HepG2 (cell line): ENCODE measurements around the gene RNF208. TPM values are rescaled to one million over a fixed set of nuclear protein-coding genes. Genes with fewer than 3 reads are reported as not detected.

Source experiments
- ATAC-seq: fragments of 200-7000 bp; cut with Tn5 transposase; 3 replicates; pipeline ENCODE4 v1.9.1; 2020; ENCODE audit warnings: mild to moderate bottlenecking, moderate library complexity
- Bru-seq: library from RNA; stranded (reverse); fragments of 400-500 nt; gene quantifications from one replicate; lab custom pipeline; 2021; lab: Mats Ljungman, UMichigan
- BruChase-seq, 2 experiments: library from RNA; stranded (reverse); fragments of 400-500 nt; gene quantifications; one replicate each; lab custom pipeline; 2021; lab: Mats Ljungman, UMichigan
- BruUV-seq: library from RNA; stranded (reverse); fragments of 400-500 nt; replicated peaks from 2 replicates; lab custom pipeline; 2021; lab: Mats Ljungman, UMichigan
- CTCF ChIA-PET: fragments of 300-600 bp; formaldehyde crosslinking; extraction: SDS; loops from one replicate; lab custom pipeline; 2021; ENCODE audit warnings: low total read pairs, inconsistent platforms, low intra/inter-chr PET ratio; lab: Yijun Ruan, JAX
- POLR2A ChIA-PET: fragments of 350-600 bp; sonication (Branson Sonifier 250); formaldehyde crosslinking; loops from one replicate; lab custom pipeline; 2020; ENCODE audit warnings: antibody characterized with exemption, inconsistent platforms; lab: Yijun Ruan, JAX
- DNase-seq: peaks from one replicate; pipeline ENCODE4 v3.0.0-alpha.2; 2015; ENCODE audit warnings: low spot score
- FAIRE-seq: peaks from 3 replicates; lab custom pipeline; 2011; peaks lifted over from hg19 to GRCh38; lab: Jason Lieb, UNC
- H2AFZ ChIP-seq: one replicate; pipeline ENCODE4 v1.6.1; 2011; ENCODE audit warnings: low read length, inconsistent platforms
- H3K27ac ChIP-seq: fragments of 300-600 bp; 3 replicates; pipeline ENCODE4 v1.8.0; 2011; ENCODE audit warnings: mixed run types, mild to moderate bottlenecking, mixed read lengths, low read length, inconsistent platforms; ENCODE audit not compliant: insufficient read depth; ENCODE audit errors: extremely low read length
- H3K27me3 ChIP-seq, 2 experiments: fragments of 200-600 bp in 1 of 2; 2 replicates in 1 of 2; 3 replicates in 1 of 2; pipeline versions ENCODE4 v1.6.0 to v1.8.0; 2011; ENCODE audit warnings: low read length in 2 of 2, mild to moderate bottlenecking in 2 of 2, moderate library complexity in 2 of 2, inconsistent platforms in 1 of 2; ENCODE audit not compliant: insufficient read depth in 2 of 2, control insufficient read depth in 1 of 2
- H3K36me3 ChIP-seq, 2 experiments: fragments of 200-600 bp in 1 of 2; replicated peaks in 1 of 2; 2 replicates in 1 of 2; 3 replicates in 1 of 2; pipeline versions ENCODE4 v1.5.1 to v1.8.0; 2011; ENCODE audit warnings: low read length in 2 of 2, inconsistent platforms in 1 of 2; ENCODE audit not compliant: insufficient read depth in 2 of 2, control insufficient read depth in 1 of 2
- H3K4me1 ChIP-seq: 2 replicates; pipeline ENCODE4 v1.5.1; 2012; ENCODE audit warnings: low read length, inconsistent platforms; ENCODE audit not compliant: insufficient read depth
- H3K4me2 ChIP-seq: 2 replicates; pipeline ENCODE4 v1.6.0; 2011; ENCODE audit warnings: low read depth, low read length, inconsistent platforms
- H3K4me3 ChIP-seq, 3 experiments: fragments of 200-600 bp in 1 of 3; sonication (generic), shearing (Covaris generic) in 1 of 3; replicated peaks in 1 of 3; 2 replicates each; pipeline ENCODE4 v1.5.1; 2011 to 2016; ENCODE audit warnings: low read length in 3 of 3, inconsistent platforms in 2 of 3, low read depth in 2 of 3, mild to moderate bottlenecking in 2 of 3, control low read depth in 1 of 3, mixed read lengths in 1 of 3; ENCODE audit not compliant: insufficient read depth in 1 of 3
- H3K79me2 ChIP-seq: one replicate; pipeline ENCODE4 v1.6.1; 2011; ENCODE audit warnings: low read length, inconsistent platforms; ENCODE audit not compliant: insufficient read depth
- H3K9ac ChIP-seq: 2 replicates; pipeline ENCODE4 v1.6.0; 2011; ENCODE audit warnings: mild to moderate bottlenecking, low read depth, low read length, inconsistent platforms; ENCODE audit not compliant: insufficient read depth
- H3K9me3 ChIP-seq: 2 replicates; pipeline ENCODE4 v1.5.1; 2012; ENCODE audit warnings: mild to moderate bottlenecking, low read length
- H4K20me1 ChIP-seq: 2 replicates; pipeline ENCODE4 v1.6.0; 2011; ENCODE audit warnings: inconsistent platforms, mild to moderate bottlenecking, low read length, moderate library complexity; ENCODE audit not compliant: insufficient read depth
- HIC2 ChIP-seq: sonication (generic); formaldehyde crosslinking; IDR thresholded peaks from 2 replicates; pipeline ENCODE4 v1.9.0; 2022; ENCODE audit warnings: low read depth, missing genetic modification reagents
- MEIS2 ChIP-seq: sonication (generic); formaldehyde crosslinking; IDR thresholded peaks from 2 replicates; pipeline ENCODE4 v1.9.0; 2021; ENCODE audit warnings: mild to moderate bottlenecking, missing genetic modification reagents
- ONECUT2 ChIP-seq: sonication (generic); formaldehyde crosslinking; IDR thresholded peaks from 2 replicates; pipeline ENCODE4 v1.4.0; 2020; ENCODE audit warnings: missing genetic modification reagents
- XRCC5 ChIP-seq: fragments of 200-400 bp; formaldehyde crosslinking; optimal IDR thresholded peaks from 2 replicates; pipeline ENCODE3; 2017; ENCODE audit warnings: mild to moderate bottlenecking, low read length
- ZNF761 ChIP-seq: sonication (generic); formaldehyde crosslinking; conservative IDR thresholded peaks from 2 replicates; pipeline ENCODE4 v1.4.0; 2020; ENCODE audit warnings: mild to moderate bottlenecking, missing genetic modification reagents
- WGBS: methylation state at CpG from one replicate; pipeline ENCODE4 v1.1.6; 2017; ENCODE audit warnings: low lambda C conversion rate; 5-methylcytosine and 5-hydroxymethylcytosine counted together
- in situ Hi-C: cut with HindIII; loops from 2 replicates; pipeline ENCODE4 v1.10.0; 2017; ENCODE audit warnings: low pct_unique_long_range_greater_than_20kb; ENCODE audit not compliant: extremely low pct_ligation_motif_present
- intact Hi-C: fragments of 100-400 bp; cut with micrococcal nuclease; formaldehyde crosslinking; loops from one replicate; pipeline ENCODE4 v1.10.0; 2022; ENCODE audit not compliant: unreplicated experiment
- long read RNA-seq, 2 experiments: library from RNA in 1 of 2; library from polyadenylated mRNA in 1 of 2; stranded (forward) in 1 of 2; unstranded in 1 of 2; transcript quantifications; one replicate each; pipeline ENCODE4 v2.0.0, GENCODE V29; 2019 to 2022
- polyA minus RNA-seq, 3 experiments: library from RNA; depleted of rRNA, polyadenylated mRNA; stranded (reverse); fragments of >200 nt; gene quantifications; 2 replicates each; pipeline ENCODE4 v1.2.3, GENCODE V29; 2011; ENCODE audit warnings: low replicate concordance in 1 of 3
- polyA plus RNA-seq, 8 experiments: library from polyadenylated mRNA; depleted of rRNA in 3 of 8; stranded (reverse) in 7 of 8; unstranded in 1 of 8; fragments of >200 nt; fragmentation: Illumina TruSeq in 4 of 8; extraction: Trizol in 4 of 8; gene quantifications; 2 replicates each; pipeline versions ENCODE4 v1.2.1 to v1.2.3, GENCODE V29; 2011 to 2016; ENCODE audit warnings: low read depth in 4 of 8, missing spikeins in 1 of 8, mixed read lengths in 1 of 8; ENCODE audit not compliant: insufficient read depth in 1 of 8
- total RNA-seq, 5 experiments: library from RNA; depleted of rRNA; stranded (reverse); fragments of >200 nt; fragmentation: Illumina TruSeq; extraction: Trizol; gene quantifications; 2 replicates each; pipeline ENCODE4 v1.2.3, GENCODE V29; 2016; ENCODE audit warnings: low read depth in 1 of 5
- TF ChIP-seq, protein P1 (sequence below): sonication (generic); formaldehyde crosslinking; IDR thresholded peaks from 2 replicates; pipeline ENCODE4 v1.8.1; 2023; ENCODE audit warnings: mild to moderate bottlenecking, missing genetic modification reagents
- TF ChIP-seq, protein P2 (sequence below): sonication (generic); formaldehyde crosslinking; IDR thresholded peaks from 2 replicates; pipeline ENCODE4 v1.4.0; 2020; ENCODE audit warnings: missing genetic modification reagents
- TF ChIP-seq, protein P3 (sequence below): IDR thresholded peaks from 2 replicates; pipeline ENCODE4 v1.6.1; 2016; ENCODE audit warnings: low read depth, control low read depth

The RNF208 gene, protein sequence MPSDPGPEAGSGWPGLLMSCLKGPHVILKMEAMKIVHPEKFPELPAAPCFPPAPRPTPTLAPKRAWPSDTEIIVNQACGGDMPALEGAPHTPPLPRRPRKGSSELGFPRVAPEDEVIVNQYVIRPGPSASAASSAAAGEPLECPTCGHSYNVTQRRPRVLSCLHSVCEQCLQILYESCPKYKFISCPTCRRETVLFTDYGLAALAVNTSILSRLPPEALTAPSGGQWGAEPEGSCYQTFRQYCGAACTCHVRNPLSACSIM
- 1.8 and 2.1 TPM in 2 replicates for total RNA-seq (2016; rRNA removed; fragmentation: Illumina TruSeq; extraction: Trizol)
- total RNA-seq (2016; cell fraction: cytosol; rRNA removed; fragmentation: Illumina TruSeq; extraction: Trizol; ENCODE audit: low read depth), result 1.2 and 1.4 TPM in 2 replicates
- 1.2 and 2.1 TPM in 2 replicates for total RNA-seq (2016; cell fraction: insoluble cytoplasmic fraction; rRNA removed; fragmentation: Illumina TruSeq; extraction: Trizol)
- total RNA-seq (2016; cell fraction: membrane; rRNA removed; fragmentation: Illumina TruSeq; extraction: Trizol), result 3.7 and 4.2 TPM in 2 replicates
- total RNA-seq (2016; cell fraction: nucleus; rRNA removed; fragmentation: Illumina TruSeq; extraction: Trizol), result 0.99 and 1.3 TPM in 2 replicates
- 1.6 and 2.0 TPM in 2 replicates for polyA plus RNA-seq (2011; rRNA removed)
- polyA plus RNA-seq (2011; cell fraction: cytosol; rRNA removed), result 0.99 and 1.4 TPM in 2 replicates
- polyA plus RNA-seq (2011; cell fraction: nucleus; rRNA removed), result 14.1 and 17.8 TPM in 2 replicates
- polyA plus RNA-seq (2012), result 9.0 and 16.1 TPM in 2 replicates
- 28.1 and 30.5 TPM in 2 replicates for polyA plus RNA-seq (2016; cell fraction: cytosol; fragmentation: Illumina TruSeq; extraction: Trizol; ENCODE audit: low read depth)
- polyA plus RNA-seq (2016; cell fraction: insoluble cytoplasmic fraction; fragmentation: Illumina TruSeq; extraction: Trizol; ENCODE audit: low read depth), result 15.2 and 22.0 TPM in 2 replicates
- 36.0 and 38.6 TPM in 2 replicates for polyA plus RNA-seq (2016; cell fraction: membrane; fragmentation: Illumina TruSeq; extraction: Trizol; ENCODE audit: low read depth)
- 23.4 and 23.9 TPM in 2 replicates for polyA plus RNA-seq (2016; cell fraction: nucleus; fragmentation: Illumina TruSeq; extraction: Trizol; ENCODE audit: insufficient read depth, low read depth)
- polyA minus RNA-seq (2011; rRNA and poly(A)+ RNA removed; ENCODE audit: low replicate concordance), result 4.1 TPM in 1 of 2 replicates, not detected in the other
- 3.5 and 4.5 TPM in 2 replicates for polyA minus RNA-seq (2011; cell fraction: cytosol; rRNA and poly(A)+ RNA removed)
- polyA minus RNA-seq (2011; cell fraction: nucleus; rRNA and poly(A)+ RNA removed), result 0.62 and 0.77 TPM in 2 replicates
- Bru-seq, nascent RNA, result percentile 53 among the genes with signal in this experiment
- BruChase-seq, experiment 1, labeled RNA remaining after a 6-hour chase, result percentile 79 among the genes with signal in this experiment
- BruChase-seq, experiment 2, labeled RNA remaining after a 2-hour chase, result percentile 65 among the genes with signal in this experiment
- long read RNA-seq, experiment 1, partial matches to known transcripts, result 0 of 1 reads
- long read RNA-seq, experiment 1, other reads (novel, unspliced or antisense), result 0 of 1 reads
- long read RNA-seq, experiment 2, transcript RNF208-201 (1 exons, 1,077 nt), result major isoform, 33 of 110 reads
- long read RNA-seq, experiment 2, partial matches to known transcripts, result 0 of 110 reads
- long read RNA-seq, experiment 2, other reads (novel, unspliced or antisense), result 77 of 110 reads

DNA sequence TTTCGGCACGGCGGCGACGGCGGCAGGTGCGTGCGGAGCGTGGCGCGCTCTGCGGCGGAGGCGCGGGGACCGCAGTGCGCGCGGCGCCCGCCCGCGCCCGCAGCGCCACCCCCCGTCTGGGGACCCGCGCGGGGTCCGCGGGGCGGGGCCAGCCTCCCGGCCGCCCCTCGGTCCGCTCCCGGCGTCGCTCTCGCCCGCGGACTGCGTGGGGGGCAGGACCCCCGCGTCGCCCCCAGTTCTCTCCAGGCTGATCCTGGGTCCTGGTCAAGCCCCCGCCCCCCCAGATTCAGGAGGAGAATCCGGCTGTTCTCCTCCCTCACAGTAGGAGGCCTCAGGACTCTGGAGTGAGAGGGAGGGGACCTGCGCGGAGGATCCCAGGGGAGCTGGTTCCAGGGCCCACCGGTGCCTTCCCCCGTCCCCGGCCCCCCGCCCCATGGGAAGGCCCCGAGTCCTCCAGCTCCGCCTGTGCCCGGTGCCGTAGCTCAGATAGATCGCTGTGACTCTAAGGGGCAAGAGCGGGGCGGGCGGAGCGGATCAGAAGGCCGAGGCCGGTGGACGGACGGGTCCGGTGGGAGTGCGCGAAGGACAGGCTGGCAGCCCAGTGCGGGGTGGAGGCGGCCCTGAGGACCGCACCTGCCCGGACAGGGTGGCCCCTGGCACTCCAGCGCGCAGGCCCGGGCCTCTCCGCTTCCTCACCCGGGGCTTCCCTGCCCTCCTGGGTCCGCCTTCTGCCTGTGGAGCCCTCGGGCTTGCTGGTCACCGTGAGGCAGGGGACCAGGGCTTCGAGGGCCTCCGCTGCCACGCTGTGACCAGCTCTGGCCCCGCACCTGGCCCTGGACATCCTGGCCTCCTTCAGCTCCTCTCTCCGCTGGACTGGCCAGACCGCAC is at the start of gene RNF208:
Gene RNF208 (minus strand): TSS at position 51 of the 888 bp plus-strand sequence. CDS start 1,028 bp downstream, outside the sequence.
- Histone ChIP-seq H3K4me2 (peak within 1 kb of the TSS; percentile 100), H3K4me3 (peak within 1 kb of the TSS; percentile 64 to 92 (median 84)), H2AFZ (no peak within 1 kb of the TSS), H3K4me1 (peaks cover 65% of the 10 kb centered on the region), H3K9ac (peak within 1 kb of the TSS; percentile 80), H3K36me3 (no peaks in the 10 kb centered on the region), H3K27me3 (no peaks in the 10 kb centered on the region; a peak in 1 of 5 replicates), H4K20me1 (peaks cover 4% of the 10 kb centered on the region; the same call in 1 of the 2 replicates), H3K27ac (peak within 1 kb of the TSS; percentile 76), H3K79me2 (peaks cover 3% of the 10 kb centered on the region), H3K9me3 (no peaks in the 10 kb centered on the region)
- DNase-seq, result no peak
- 0% methylated on average over 1 of the region's 88 CpGs for WGBS
- ChIA-PET POLR2A (interaction anchor here (0.9 to 13.4 kb wide), 14 partner anchors 13 to 169 kb away, joined by 3 to 225 read pairs (median 18); partner anchors contain the start of genes ANAPC2, ENTPD2, MAN1B1 and NDOR1), CTCF (no interaction called here)
- intact Hi-C loops (loop anchor here (2.0 kb wide), 2 partner anchors 14 to 22 kb away; partner anchors contain the start of gene TPRN), in situ Hi-C loops (no loop called here)
- no TSS peak for BruUV-seq
- peak; percentile 9 for ATAC-seq
- FAIRE-seq, result no peak
- TF ChIP-seq, protein P1, sequence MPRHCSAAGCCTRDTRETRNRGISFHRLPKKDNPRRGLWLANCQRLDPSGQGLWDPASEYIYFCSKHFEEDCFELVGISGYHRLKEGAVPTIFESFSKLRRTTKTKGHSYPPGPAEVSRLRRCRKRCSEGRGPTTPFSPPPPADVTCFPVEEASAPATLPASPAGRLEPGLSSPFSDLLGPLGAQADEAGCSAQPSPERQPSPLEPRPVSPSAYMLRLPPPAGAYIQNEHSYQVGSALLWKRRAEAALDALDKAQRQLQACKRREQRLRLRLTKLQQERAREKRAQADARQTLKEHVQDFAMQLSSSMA (CRISPR knock-in tag), result no peak
- no peak for TF ChIP-seq XRCC5
- TF ChIP-seq, protein P2, sequence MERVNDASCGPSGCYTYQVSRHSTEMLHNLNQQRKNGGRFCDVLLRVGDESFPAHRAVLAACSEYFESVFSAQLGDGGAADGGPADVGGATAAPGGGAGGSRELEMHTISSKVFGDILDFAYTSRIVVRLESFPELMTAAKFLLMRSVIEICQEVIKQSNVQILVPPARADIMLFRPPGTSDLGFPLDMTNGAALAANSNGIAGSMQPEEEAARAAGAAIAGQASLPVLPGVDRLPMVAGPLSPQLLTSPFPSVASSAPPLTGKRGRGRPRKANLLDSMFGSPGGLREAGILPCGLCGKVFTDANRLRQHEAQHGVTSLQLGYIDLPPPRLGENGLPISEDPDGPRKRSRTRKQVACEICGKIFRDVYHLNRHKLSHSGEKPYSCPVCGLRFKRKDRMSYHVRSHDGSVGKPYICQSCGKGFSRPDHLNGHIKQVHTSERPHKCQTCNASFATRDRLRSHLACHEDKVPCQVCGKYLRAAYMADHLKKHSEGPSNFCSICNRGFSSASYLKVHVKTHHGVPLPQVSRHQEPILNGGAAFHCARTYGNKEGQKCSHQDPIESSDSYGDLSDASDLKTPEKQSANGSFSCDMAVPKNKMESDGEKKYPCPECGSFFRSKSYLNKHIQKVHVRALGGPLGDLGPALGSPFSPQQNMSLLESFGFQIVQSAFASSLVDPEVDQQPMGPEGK (CRISPR knock-in tag), result peak; percentile 74; the same call in 1 of the 2 replicates
- TF ChIP-seq MEIS2 (CRISPR knock-in tag), result no peak
- no peak for TF ChIP-seq HIC2 (CRISPR knock-in tag)
- TF ChIP-seq, protein P3, sequence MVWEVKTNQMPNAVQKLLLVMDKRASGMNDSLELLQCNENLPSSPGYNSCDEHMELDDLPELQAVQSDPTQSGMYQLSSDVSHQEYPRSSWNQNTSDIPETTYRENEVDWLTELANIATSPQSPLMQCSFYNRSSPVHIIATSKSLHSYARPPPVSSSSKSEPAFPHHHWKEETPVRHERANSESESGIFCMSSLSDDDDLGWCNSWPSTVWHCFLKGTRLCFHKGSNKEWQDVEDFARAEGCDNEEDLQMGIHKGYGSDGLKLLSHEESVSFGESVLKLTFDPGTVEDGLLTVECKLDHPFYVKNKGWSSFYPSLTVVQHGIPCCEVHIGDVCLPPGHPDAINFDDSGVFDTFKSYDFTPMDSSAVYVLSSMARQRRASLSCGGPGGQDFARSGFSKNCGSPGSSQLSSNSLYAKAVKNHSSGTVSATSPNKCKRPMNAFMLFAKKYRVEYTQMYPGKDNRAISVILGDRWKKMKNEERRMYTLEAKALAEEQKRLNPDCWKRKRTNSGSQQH (CRISPR knock-in tag), result no peak
- no peak for TF ChIP-seq ZNF761 (CRISPR knock-in tag)
- no peak for TF ChIP-seq ONECUT2 (CRISPR knock-in tag)
